HG02938 (cell line): ENCODE measurements around the gene CH25H.
"Not testable (repeated sequence)": the region's sequence is repeated elsewhere in the genome, so short reads cannot be mapped to it uniquely, and the experiment has no call there.

Experiments used
- ATAC-seq: cut with Tn5 transposase; IDR thresholded peaks from one replicate; pipeline ENCODE4 v1.9.1; 2021; ENCODE audit warnings: mild to moderate bottlenecking, moderate library complexity; ENCODE audit not compliant: unreplicated experiment

Gene CH25H

GRCh38 chr10:89202033-89202425 is 5.1 kb downstream of the CH25H start:
- ATAC-seq: no peak

DNA sequence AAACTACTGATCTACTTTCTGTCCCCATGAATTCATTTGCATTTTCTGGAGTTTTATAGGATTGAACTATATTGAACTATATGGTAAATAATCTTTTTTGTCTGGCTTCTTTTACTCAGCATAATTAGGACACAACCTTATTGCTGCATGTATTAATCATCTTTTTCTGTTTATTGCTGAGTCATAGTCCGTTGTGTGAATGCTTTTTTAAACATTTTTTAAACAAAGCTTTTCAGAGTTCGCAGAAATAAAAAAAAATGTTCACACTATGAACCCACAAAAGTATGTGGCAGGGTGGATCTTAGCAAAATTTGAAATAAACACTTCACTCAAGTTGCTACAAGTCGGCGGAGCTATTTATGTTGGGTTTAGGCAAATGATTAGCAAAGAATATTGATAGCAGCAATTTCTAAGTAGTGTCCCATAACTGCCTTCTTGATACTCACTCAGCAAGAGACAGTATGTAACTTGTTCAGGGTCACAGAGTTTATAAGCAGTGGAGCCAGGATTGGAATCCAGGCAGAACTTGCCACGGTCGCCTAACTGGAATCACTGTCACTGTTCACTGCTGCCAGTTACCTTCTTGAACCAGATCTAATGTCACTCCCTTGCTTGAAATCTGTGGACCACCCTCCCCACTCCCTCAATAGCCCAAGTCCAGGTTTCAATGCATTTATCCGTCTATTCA is 5.6 kb downstream of the CH25H start:
- no peak for ATAC-seq

- ATAC-seq: no peak
These were observed 9.6 kb downstream of the CH25H start for GRCh38 chr10:89197473-89197872.

GRCh38 chr10:89191301-89191700 is 15.8 kb downstream of the CH25H start:
- not testable (repeated sequence) for ATAC-seq

DNA sequence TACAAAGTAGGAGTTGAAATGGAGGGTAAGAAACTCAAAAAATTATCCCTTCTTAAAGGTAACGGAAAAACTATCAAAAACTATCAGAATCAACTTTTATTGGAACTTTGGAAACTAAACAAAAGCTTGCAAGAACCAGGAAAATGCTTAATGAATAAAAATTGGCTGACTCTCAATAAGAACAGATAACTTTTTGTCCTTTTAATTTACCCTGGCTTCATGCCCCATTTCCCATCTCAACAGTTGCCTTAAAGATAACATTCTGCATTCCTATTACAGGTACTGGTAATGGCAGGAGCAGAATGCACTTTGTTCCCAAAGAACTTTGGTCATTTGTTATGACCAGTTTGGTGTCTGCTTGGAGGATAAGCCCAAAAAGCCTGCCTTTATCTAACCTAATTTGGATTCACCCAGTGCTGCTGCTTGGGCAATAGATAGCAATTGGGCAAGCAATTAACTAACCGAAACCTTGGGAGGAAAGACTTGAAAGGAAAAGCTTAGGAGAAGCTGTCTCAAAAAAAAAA is 17.8 kb downstream of the CH25H start:
- no peak for ATAC-seq

DNA sequence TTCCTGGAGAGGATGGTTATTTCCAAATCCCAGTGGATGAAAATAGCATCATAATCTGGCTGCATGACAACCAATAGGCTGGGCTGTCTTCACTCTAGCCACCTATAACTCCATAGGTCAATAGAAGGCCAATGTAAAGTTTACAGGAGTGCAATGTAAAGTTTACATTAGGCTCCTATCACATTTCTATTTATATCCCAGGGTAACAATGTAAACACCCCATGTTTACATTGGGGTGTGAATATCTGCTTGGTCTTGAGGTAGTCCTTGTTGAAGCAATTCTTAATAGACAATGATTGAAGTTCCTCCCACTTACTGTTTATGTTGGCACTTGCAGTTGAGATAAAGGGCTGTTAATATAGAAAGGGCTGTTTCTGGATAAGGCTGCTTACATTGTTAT is 21.5 kb downstream of the CH25H start:
- ATAC-seq: no peak

GRCh38 chr10:89184638-89185037 is 22.5 kb downstream of the CH25H start:
- no peak for ATAC-seq

DNA sequence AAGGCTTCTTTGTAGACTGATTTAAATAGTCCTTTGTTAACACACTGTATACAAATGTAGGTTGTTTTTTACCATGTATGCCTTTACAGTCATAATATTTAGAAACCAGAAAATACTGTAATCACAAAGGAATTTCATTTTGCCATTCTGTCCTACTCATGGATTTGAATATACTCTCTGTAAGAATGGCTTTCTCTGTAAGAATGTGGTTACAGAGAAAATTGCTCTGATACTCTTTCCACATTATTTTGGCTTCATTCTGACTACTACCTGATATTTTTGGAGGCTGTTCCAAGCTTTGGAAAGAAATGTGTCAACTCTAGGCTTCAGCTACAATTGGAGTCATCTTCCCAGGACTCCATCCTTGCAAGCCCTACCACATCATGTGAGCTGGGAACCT is 23.5 kb downstream of the CH25H start:
- ATAC-seq: no peak

DNA sequence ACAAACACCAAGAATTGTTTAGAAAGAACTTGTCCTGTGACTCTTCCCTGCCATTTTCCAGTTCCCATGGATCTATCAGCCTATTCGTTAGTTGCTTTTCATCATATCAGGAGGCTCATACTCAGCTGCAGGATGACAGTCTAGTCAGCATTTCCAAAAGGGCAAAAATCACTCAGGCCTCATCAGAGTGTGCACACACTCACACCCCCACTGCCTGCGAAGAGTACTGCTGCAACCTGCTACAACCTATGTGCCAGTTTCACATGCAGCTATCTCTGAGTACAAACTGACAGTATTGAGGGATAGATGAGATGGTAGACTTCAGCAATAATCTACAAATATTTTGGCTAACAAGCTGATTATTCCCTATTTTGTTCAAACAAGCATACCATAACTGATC is 24.2 kb downstream of the CH25H start:
- ATAC-seq: no peak

DNA sequence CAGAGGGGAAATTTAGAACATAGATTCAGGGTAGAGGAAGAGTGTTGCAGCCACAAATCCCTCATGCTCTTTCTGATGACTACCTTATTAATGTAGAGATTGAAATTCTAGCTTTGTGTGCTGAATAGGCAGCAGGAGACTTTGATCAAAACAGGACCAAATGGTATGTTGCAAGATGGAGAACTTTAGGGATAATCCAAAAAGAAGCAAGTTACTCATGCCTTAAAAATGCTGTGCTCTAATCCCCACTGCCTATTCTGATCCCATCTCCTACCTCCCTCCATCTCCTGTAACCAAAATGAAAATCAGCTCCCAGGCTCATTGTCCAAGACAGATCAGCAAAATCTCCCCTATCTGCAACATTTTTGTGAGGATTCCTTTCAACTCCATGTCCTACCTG is 31.3 kb downstream of the CH25H start:
- no peak for ATAC-seq

DNA sequence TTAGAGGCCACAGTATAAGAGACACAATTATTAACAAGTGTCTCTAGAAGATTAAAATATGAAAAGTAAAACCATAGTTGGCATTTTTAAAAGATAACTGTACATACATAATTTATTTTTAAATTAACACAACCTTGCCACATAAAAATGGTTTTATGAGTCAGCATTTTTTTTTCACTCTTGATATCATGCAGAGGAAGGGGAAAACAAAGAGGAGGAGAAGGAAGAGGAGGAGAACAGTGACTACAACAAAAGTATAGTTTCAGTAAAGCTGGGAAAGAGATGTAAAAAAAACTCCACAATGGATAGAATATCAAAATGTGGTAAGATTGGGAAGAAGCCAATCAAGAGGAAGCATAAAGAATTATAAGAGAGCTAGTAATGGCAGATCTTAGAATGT is 34.0 kb downstream of the CH25H start:
- no peak for ATAC-seq

DNA sequence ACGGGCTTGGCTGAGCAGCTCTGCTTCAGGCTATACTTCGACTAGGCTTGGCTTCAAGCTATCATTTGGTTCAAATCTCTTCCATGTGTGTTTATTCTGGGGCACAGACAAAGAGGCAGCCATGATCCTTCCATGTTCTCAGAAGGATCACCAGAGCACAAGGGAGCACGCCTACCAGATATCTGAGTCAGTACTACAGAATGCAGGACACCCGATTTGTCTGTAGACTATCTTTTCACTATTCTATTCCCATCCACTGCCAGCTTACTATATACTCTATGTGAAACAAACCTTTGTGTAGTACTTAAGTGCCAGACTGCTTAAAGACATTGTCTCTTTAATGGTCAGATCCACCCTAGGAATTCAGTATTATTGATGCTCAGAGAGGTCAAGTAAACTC is 35.1 kb downstream of the CH25H start:
- no peak for ATAC-seq

DNA sequence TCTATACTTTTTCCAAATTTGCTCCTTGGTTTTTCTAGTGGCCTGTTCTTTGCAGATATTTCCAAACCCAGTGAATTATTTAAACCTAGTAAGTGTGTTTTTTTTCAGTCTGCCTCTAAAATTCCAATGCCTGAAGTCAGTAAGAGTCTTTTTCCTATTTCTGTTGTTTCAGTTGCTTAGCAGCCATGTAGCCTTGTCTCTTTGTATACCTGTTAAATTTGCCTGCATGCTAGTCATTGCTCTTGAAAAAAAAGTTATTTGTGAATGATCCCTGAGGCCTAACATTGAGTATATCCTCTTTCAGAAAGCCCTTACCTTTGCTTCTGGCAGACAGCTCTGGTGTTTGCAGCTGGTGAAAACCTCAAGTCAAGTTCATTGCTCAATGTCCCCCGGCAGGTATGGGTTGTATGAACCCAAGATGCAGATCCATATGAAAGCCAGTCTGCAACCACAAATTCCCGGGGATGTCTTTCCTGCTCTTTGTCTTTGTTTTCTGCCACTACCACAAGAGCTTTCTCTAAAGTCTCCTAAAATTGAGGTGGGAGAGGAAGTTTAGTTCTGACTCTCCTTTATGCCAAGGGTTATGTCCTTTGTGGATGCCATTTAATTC is 35.7 kb downstream of the CH25H start:
- no peak for ATAC-seq

DNA sequence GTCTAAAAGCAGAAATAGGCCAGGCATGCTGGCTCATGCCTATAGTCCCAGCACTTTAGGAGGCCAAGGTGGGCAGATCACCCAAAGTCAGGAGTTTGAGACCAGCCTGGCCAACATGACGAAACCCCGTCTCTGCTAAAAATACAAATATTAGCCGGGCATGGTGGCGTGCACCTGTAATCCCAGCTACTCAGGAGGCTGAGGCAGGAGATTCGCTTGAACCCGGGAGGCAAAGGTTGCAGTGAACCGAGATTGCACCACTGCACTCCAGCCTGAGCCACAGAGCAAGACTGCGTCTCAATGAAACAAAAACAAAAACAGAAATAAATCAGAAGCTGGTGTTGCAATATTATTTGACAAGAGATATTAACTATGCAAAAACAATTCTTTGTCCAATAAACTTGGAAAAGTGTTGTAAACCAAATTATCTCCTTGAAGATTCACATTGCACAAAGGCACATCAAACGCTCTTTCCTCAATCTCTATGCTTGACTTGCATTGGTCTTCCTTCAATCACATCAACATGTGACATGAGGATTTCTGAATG is 38.7 kb downstream of the CH25H start:
- ATAC-seq: not testable (repeated sequence)

GRCh38 chr10:89167915-89168314 is 39.2 kb downstream of the CH25H start:
- ATAC-seq: no peak

- ATAC-seq: no peak
These were observed 41.2 kb downstream of the CH25H start for GRCh38 chr10:89165923-89166322.

DNA sequence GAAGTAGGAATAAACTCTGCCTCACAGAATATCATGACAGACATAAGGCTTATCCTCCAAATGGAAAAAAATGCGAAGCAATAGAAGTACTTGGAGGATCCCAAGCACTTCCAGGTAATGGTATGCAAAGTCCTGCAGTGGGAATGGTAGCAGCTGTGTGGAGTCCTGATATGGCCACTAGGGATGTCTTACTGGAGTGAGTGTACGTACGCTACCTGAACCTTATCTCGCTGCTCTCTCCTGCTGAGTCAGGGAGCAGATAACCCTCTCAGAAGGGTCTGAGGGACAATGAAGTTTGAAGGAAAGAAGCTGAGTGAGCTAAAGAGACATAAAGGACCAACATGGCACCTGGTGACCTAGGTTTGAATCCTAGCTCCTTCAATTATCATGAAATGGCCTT is 42.2 kb downstream of the CH25H start:
- ATAC-seq: no peak

- no peak for ATAC-seq
These were observed 43.0 kb downstream of the CH25H start for GRCh38 chr10:89164080-89164479.

GRCh38 chr10:89163265-89163995 is 43.7 kb downstream of the CH25H start:
- ATAC-seq: peak; percentile 98

DNA sequence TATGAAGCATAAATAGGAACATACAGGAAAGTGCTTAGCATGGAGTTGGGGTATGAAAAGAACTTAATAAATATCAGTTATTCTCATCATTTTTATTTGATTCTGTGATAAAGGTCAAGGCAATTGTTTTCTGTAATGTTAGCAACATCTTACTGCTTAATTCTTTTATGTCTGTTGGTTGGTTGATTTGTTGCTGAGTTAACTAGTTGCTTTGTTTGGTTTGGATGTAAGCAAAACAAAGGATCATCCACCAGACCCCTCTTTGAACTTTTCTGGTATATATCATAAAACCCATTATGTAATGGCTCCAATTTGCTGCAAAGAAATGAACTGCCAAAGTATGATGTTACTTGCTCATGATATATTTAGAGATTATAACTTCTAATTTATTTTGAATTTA is 44.5 kb downstream of the CH25H start:
- no peak for ATAC-seq

DNA sequence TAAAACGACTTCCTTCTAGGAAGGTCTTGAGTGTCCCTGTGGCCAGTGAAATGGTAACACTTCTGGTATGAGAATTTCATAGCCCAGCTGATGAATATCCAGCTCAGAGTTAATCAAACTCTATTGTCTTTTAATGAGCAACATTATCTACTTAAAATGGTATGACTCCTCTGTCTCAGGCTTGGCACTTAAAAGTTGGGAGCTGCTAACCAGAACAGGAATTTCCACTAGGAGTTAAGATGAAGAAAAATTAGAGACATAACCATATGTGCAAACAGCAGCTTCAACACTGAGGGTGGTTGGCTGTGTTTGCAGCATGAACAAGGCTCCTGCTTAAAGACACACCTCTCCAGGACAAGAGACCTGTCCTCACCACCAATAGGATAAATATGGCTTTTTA is 46.8 kb downstream of the CH25H start:
- ATAC-seq: no peak

DNA sequence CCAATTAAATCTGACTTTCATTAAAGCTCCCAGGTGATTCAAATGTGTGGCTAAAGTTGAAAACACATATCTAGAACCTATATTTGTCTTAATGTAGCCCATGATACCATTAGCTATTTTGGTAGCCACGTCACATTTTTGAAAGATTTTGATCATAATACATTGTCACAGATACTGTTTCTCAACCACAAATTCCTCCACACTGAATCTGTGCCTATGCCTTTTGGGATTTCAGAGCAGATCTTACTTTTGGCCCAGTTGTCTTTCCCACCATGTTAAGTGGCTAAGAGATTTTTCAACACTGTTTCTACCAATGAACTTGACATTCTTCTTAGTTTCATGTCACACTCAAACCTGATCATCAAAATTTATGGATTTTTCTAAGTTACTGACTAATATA is 47.4 kb downstream of the CH25H start:
- ATAC-seq: no peak
